IPS DF 19.7 (cell line): Measurements from ENCODE around the gene STARD10.
"Not testable (repeated sequence)": the region's sequence is repeated elsewhere in the genome, so short reads cannot be mapped to it uniquely, and the experiment has no call there.

ENCODE experiments used
- DNase-seq: peaks from one replicate; pipeline ENCODE4 v3.0.0-alpha.2; 2013; ENCODE audit warnings: low read depth, low spot score

STARD10 gene

GRCh38 chr11:72826191-72826941 lies 32.5 kb upstream of the STARD10 start:
- no peak for DNase-seq

- DNase-seq = no peak
Observed at GRCh38 chr11:72825661-72826060, 31.8 kb upstream of the STARD10 start.

- DNase-seq = no peak
Observed at GRCh38 chr11:72824811-72825505, 31.1 kb upstream of the STARD10 start.

- no peak for DNase-seq
Observed at GRCh38 chr11:72824020-72824419, 30.2 kb upstream of the STARD10 start.

- no peak for DNase-seq
Observed at GRCh38 chr11:72823105-72823804, 29.4 kb upstream of the STARD10 start.

GRCh38 chr11:72821920-72822799 lies 28.3 kb upstream of the STARD10 start:
- no peak for DNase-seq

GRCh38 chr11:72821221-72821919 lies 27.5 kb upstream of the STARD10 start:
- no peak for DNase-seq

- no peak for DNase-seq
Observed at GRCh38 chr11:72820439-72821139, 26.7 kb upstream of the STARD10 start.

GRCh38 chr11:72818971-72819370 lies 25.1 kb upstream of the STARD10 start:
- DNase-seq = no peak

GRCh38 chr11:72817966-72818365 lies 24.1 kb upstream of the STARD10 start:
- no peak for DNase-seq

GRCh38 chr11:72816404-72816990 lies 22.6 kb upstream of the STARD10 start:
- no peak for DNase-seq

GRCh38 chr11:72815110-72815618 lies 21.3 kb upstream of the STARD10 start:
- no peak for DNase-seq

GRCh38 chr11:72814286-72815109 lies 20.7 kb upstream of the STARD10 start, which contains the start of gene ATG16L2:
TSS of gene ATG16L2 (plus strand) at chr11:72814411. CDS start at chr11:72814446, 35 bp downstream.
- no peak for DNase-seq

GRCh38 chr11:72813740-72814285 lies 20.0 kb upstream of the STARD10 start:
- no peak for DNase-seq

- no peak for DNase-seq
Observed at GRCh38 chr11:72812967-72813739, 19.3 kb upstream of the STARD10 start.

- no peak for DNase-seq
Observed at GRCh38 chr11:72812604-72812966, 18.7 kb upstream of the STARD10 start.

- DNase-seq = not testable (repeated sequence)
Observed at GRCh38 chr11:72811686-72812085, 17.8 kb upstream of the STARD10 start.

GRCh38 chr11:72808331-72808798 lies 14.5 kb upstream of the STARD10 start:
- DNase-seq = no peak
